ENCODE data around the gene HBQ1.

DNA sequence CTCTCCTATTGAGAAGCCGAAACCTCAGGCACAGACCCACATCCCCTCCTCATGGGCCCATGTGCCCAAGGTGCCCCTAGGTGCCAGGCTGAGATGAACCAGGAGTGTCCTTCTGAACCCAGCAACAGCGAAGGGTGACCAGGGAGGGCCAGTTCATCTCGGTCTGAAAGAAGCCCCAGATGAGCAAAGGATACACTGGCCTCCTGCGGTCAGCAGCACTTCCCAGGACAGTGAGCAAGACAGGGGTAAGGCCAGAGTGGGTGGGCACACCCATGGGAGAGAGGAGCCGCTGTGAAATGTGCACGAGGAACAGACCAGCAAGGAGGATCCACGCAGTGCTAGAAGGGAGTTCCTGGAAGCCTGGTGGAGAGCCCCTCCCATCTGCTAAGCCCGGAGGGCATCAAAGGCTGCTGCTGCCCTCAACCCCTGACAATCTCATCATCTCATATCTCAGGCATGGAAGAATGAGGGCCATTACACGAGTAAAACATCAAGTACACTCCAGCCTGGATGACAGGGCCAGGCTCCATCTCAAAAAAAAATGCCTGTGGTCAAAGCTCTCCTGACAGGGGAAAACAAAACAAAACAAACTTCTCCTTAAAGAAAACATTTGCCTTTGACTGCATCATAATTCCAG, 31.1 kb upstream of the HBQ1 start:
- TF ChIP-seq, protein P1, sequence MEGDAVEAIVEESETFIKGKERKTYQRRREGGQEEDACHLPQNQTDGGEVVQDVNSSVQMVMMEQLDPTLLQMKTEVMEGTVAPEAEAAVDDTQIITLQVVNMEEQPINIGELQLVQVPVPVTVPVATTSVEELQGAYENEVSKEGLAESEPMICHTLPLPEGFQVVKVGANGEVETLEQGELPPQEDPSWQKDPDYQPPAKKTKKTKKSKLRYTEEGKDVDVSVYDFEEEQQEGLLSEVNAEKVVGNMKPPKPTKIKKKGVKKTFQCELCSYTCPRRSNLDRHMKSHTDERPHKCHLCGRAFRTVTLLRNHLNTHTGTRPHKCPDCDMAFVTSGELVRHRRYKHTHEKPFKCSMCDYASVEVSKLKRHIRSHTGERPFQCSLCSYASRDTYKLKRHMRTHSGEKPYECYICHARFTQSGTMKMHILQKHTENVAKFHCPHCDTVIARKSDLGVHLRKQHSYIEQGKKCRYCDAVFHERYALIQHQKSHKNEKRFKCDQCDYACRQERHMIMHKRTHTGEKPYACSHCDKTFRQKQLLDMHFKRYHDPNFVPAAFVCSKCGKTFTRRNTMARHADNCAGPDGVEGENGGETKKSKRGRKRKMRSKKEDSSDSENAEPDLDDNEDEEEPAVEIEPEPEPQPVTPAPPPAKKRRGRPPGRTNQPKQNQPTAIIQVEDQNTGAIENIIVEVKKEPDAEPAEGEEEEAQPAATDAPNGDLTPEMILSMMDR (IDR thresholded peaks at IDR 0.05): no peak
- no peak for TF ChIP-seq POLR2A (IDR thresholded peaks at IDR 0.05)

Data from prostate gland (tissue), 2 donors.